Liver (tissue), 3 donors: ENCODE measurements around the gene ARHGAP30.

Experiments used
- CTCF ChIP-seq: fragments of 150-350 bp; IDR thresholded peaks from 2 replicates; pipeline ENCODE4 v1.5.1; 2017; ENCODE audit warnings: improper control_type of control experiment, low read depth, low read length; ENCODE audit not compliant: missing input control
- FOXA1 ChIP-seq: IDR thresholded peaks from 2 replicates; pipeline ENCODE4 v1.6.1; 2016; ENCODE audit warnings: antibody characterized with exemption
- HNF4G ChIP-seq: IDR thresholded peaks from 2 replicates; pipeline ENCODE4 v1.6.1; 2016; ENCODE audit warnings: antibody characterized with exemption
- REST ChIP-seq: IDR thresholded peaks from 2 replicates; pipeline ENCODE4 v1.6.1; 2016; ENCODE audit warnings: antibody characterized with exemption, mild to moderate bottlenecking
- RXRA ChIP-seq, 2 donors: IDR thresholded peaks; 2 replicates each; pipeline ENCODE4 v1.6.1; 2017 to 2018; ENCODE audit warnings: antibody characterized with exemption in 2 of 2, mild to moderate bottlenecking in 1 of 2
- TF ChIP-seq, protein P1 (sequence below): IDR thresholded peaks from 2 replicates; pipeline ENCODE4 v1.6.1; 2016; ENCODE audit warnings: antibody characterized with exemption
- TF ChIP-seq, protein P2 (sequence below): IDR thresholded peaks from 2 replicates; pipeline ENCODE4 v1.6.1; 2016; ENCODE audit warnings: antibody characterized with exemption
- donor health status: healthy.
- donor health status: healthy.

DNA sequence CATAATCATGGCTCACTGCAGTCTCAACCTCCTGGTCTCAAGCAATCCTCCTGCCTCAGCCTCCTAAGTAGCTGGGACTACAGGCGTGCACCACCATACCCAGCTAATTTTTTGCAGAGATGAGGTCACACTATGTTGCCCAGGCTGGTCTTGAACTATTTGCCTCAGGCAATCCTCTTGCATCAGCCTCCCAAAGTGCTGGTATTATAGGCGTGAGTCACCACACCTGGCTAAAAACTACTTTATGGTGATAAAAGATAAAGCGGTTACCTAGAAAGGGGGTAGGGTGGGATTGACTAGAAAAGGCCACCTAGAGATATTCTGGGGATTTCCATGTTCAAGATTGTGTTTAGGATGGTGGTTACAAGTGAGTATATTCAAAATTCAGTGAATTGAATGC lies 35.9 kb downstream of the ARHGAP30 start:
- TF ChIP-seq RXRA (IDR thresholded peaks at IDR 0.05) (no peak), CTCF (no peak), REST (no peak), HNF4G (no peak), FOXA1 (no peak)
- TF ChIP-seq, protein P1, sequence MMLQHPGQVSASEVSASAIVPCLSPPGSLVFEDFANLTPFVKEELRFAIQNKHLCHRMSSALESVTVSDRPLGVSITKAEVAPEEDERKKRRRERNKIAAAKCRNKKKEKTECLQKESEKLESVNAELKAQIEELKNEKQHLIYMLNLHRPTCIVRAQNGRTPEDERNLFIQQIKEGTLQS = no peak
- TF ChIP-seq, protein P2, sequence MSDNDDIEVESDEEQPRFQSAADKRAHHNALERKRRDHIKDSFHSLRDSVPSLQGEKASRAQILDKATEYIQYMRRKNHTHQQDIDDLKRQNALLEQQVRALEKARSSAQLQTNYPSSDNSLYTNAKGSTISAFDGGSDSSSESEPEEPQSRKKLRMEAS = no peak
